Fibroblast of skin of right biceps (primary cell): ENCODE measurements around the gene MCC.
A peak's percentile ranks its signal among the peaks of the same experiment; 100 is the strongest.

Experiments used
- DNase-seq: peaks from one replicate; pipeline ENCODE4 v3.0.0-alpha.2; 2013

The MCC gene

GRCh38 chr5:113040672-113041260, 447.5 kb downstream of the MCC start:
- no peak for DNase-seq

GRCh38 chr5:113039934-113040285, 448.3 kb downstream of the MCC start:
- no peak for DNase-seq

- no peak for DNase-seq
Measured at GRCh38 chr5:113039229-113039933, 448.9 kb downstream of the MCC start.

GRCh38 chr5:113038714-113039113, 449.5 kb downstream of the MCC start:
- peak; percentile 53 for DNase-seq

- no peak for DNase-seq
Measured at GRCh38 chr5:113038136-113038535, 450.1 kb downstream of the MCC start.

GRCh38 chr5:113036826-113037225, 451.4 kb downstream of the MCC start:
- no peak for DNase-seq

GRCh38 chr5:113036321-113036720, 451.9 kb downstream of the MCC start:
- no peak for DNase-seq

GRCh38 chr5:113035096-113035495, 453.2 kb downstream of the MCC start:
- DNase-seq: no peak

GRCh38 chr5:113034182-113034773, 454.0 kb downstream of the MCC start:
- peak; percentile 94 for DNase-seq

GRCh38 chr5:113031557-113031956, 456.7 kb downstream of the MCC start:
- DNase-seq: no peak

GRCh38 chr5:113031104-113031503, 457.1 kb downstream of the MCC start:
- DNase-seq: no peak

GRCh38 chr5:113029614-113030013, 458.6 kb downstream of the MCC start:
- DNase-seq: peak; percentile 64

GRCh38 chr5:113027431-113027830, 460.8 kb downstream of the MCC start:
- DNase-seq: no peak

GRCh38 chr5:113027015-113027414, 461.2 kb downstream of the MCC start:
- no peak for DNase-seq

- DNase-seq: no peak
Measured at GRCh38 chr5:113026211-113026610, 462.0 kb downstream of the MCC start.

GRCh38 chr5:113025596-113025995, 462.7 kb downstream of the MCC start:
- no peak for DNase-seq

- DNase-seq: no peak
Measured at GRCh38 chr5:113024076-113024697, 464.1 kb downstream of the MCC start.

GRCh38 chr5:113022661-113023060, 465.6 kb downstream of the MCC start:
- no peak for DNase-seq

GRCh38 chr5:113020461-113021273, 467.6 kb downstream of the MCC start:
- DNase-seq: peak; percentile 60

- DNase-seq: no peak
Measured at GRCh38 chr5:113017881-113018635, 470.2 kb downstream of the MCC start.

GRCh38 chr5:113005454-113005853, 482.8 kb downstream of the MCC start:
- no peak for DNase-seq

- DNase-seq: no peak
Measured at GRCh38 chr5:113003763-113004162, 484.5 kb downstream of the MCC start.
